ENCODE measurements around the gene KRABD2.

The KRABD2 gene

GRCh38 chr17:8345951-8346665, 30.4 kb downstream of the KRABD2 start:
- no peak overlapping the region for H3K4me3 ChIP-seq (ENCODE audit: low read length)
- no peaks in the 10 kb centered on the region for H3K4me1 ChIP-seq (ENCODE audit: control insufficient read depth, insufficient read depth, low read length)
- H3K9me3 ChIP-seq (replicated peaks; ENCODE audit: control insufficient read depth, low read depth, low read length) = no peaks in the 10 kb centered on the region
- no peak overlapping the region for H3K27ac ChIP-seq (ENCODE audit: low read length)
- no peaks in the 10 kb centered on the region for H3K27me3 ChIP-seq (ENCODE audit: control insufficient read depth, insufficient read depth, low read length)
- DNase-seq = no peak
- 80% methylated on average over 3 of the region's 5 CpGs for WGBS (ENCODE audit: insufficient coverage)
- no peaks in the 10 kb centered on the region for H3K36me3 ChIP-seq (ENCODE audit: control insufficient read depth, insufficient read depth, low read length)

GRCh38 chr17:8345052-8345690, 31.3 kb downstream of the KRABD2 start:
- Histone ChIP-seq H3K9me3 (replicated peaks; ENCODE audit: control insufficient read depth, low read depth, low read length) (no peaks in the 10 kb centered on the region), H3K36me3 (ENCODE audit: control insufficient read depth, insufficient read depth, low read length) (no peaks in the 10 kb centered on the region), H3K4me1 (ENCODE audit: control insufficient read depth, insufficient read depth, low read length) (no peaks in the 10 kb centered on the region), H3K27ac (ENCODE audit: low read length) (no peak overlapping the region), H3K27me3 (ENCODE audit: control insufficient read depth, insufficient read depth, low read length) (no peaks in the 10 kb centered on the region), H3K4me3 (ENCODE audit: low read length) (no peak overlapping the region)
- WGBS (ENCODE audit: insufficient coverage) = 83% methylated on average over 1 of the region's 6 CpGs
- no peak for DNase-seq

- Histone ChIP-seq H3K4me3 (ENCODE audit: low read length) (no peak overlapping the region), H3K36me3 (ENCODE audit: control insufficient read depth, insufficient read depth, low read length) (no peaks in the 10 kb centered on the region), H3K4me1 (ENCODE audit: control insufficient read depth, insufficient read depth, low read length) (peaks cover 6% of the 10 kb centered on the region), H3K9me3 (replicated peaks; ENCODE audit: control insufficient read depth, low read depth, low read length) (no peaks in the 10 kb centered on the region), H3K27ac (ENCODE audit: low read length) (no peak overlapping the region), H3K27me3 (ENCODE audit: control insufficient read depth, insufficient read depth, low read length) (peaks cover 3% of the 10 kb centered on the region)
- WGBS (ENCODE audit: insufficient coverage) = 33% methylated on average over 3 of the region's 4 CpGs
- DNase-seq = no peak
Observed at GRCh38 chr17:8341456-8341855, 35.0 kb downstream of the KRABD2 start.

- DNase-seq = no peak
- Histone ChIP-seq H3K36me3 (ENCODE audit: control insufficient read depth, insufficient read depth, low read length) (no peaks in the 10 kb centered on the region), H3K4me1 (ENCODE audit: control insufficient read depth, insufficient read depth, low read length) (peaks cover 9% of the 10 kb centered on the region), H3K27ac (ENCODE audit: low read length) (no peak within 1 kb of the TSS), H3K4me3 (ENCODE audit: low read length) (no peak within 1 kb of the TSS), H3K27me3 (ENCODE audit: control insufficient read depth, insufficient read depth, low read length) (peaks cover 3% of the 10 kb centered on the region), H3K9me3 (replicated peaks; ENCODE audit: control insufficient read depth, low read depth, low read length) (no peaks in the 10 kb centered on the region)
- no CpG with 5 or more reads among the region's 2 CpGs for WGBS (ENCODE audit: insufficient coverage)
Observed at GRCh38 chr17:8339540-8339939, 37.0 kb downstream of the KRABD2 start, which contains the start of gene ODF4. TSS of gene ODF4 (plus strand) at chr17:8339840. CDS start at chr17:8340052, 212 bp downstream.

- peaks cover 3% of the 10 kb centered on the region for H3K27me3 ChIP-seq (ENCODE audit: control insufficient read depth, insufficient read depth, low read length)
- H3K4me3 ChIP-seq (ENCODE audit: low read length) = no peak overlapping the region
- WGBS (ENCODE audit: insufficient coverage) = 67% methylated on average over 1 of the region's 5 CpGs
- H3K9me3 ChIP-seq (replicated peaks; ENCODE audit: control insufficient read depth, low read depth, low read length) = no peaks in the 10 kb centered on the region
- H3K27ac ChIP-seq (ENCODE audit: low read length) = no peak overlapping the region
- DNase-seq = no peak
- H3K36me3 ChIP-seq (ENCODE audit: control insufficient read depth, insufficient read depth, low read length) = no peaks in the 10 kb centered on the region
- peaks cover 9% of the 10 kb centered on the region for H3K4me1 ChIP-seq (ENCODE audit: control insufficient read depth, insufficient read depth, low read length)
Observed at GRCh38 chr17:8338753-8339140, 37.8 kb downstream of the KRABD2 start.

- Histone ChIP-seq H3K36me3 (ENCODE audit: control insufficient read depth, insufficient read depth, low read length) (no peaks in the 10 kb centered on the region), H3K27me3 (ENCODE audit: control insufficient read depth, insufficient read depth, low read length) (peaks cover 3% of the 10 kb centered on the region), H3K4me3 (ENCODE audit: low read length) (no peak overlapping the region), H3K27ac (ENCODE audit: low read length) (no peak overlapping the region), H3K4me1 (ENCODE audit: control insufficient read depth, insufficient read depth, low read length) (peaks cover 14% of the 10 kb centered on the region), H3K9me3 (replicated peaks; ENCODE audit: control insufficient read depth, low read depth, low read length) (no peaks in the 10 kb centered on the region)
- WGBS (ENCODE audit: insufficient coverage) = 18% methylated on average over 9 of the region's 11 CpGs
- DNase-seq = no peak
Observed at GRCh38 chr17:8337802-8338752, 38.4 kb downstream of the KRABD2 start.

- 81% methylated on average over 4 of the region's 4 CpGs for WGBS (ENCODE audit: insufficient coverage)
- peak; percentile 29 for DNase-seq
- H3K9me3 ChIP-seq (replicated peaks; ENCODE audit: control insufficient read depth, low read depth, low read length) = no peaks in the 10 kb centered on the region
Observed at GRCh38 chr17:8333281-8333680, 43.2 kb downstream of the KRABD2 start.

GRCh38 chr17:8332688-8333087, 43.8 kb downstream of the KRABD2 start:
- Histone ChIP-seq H3K36me3 (ENCODE audit: control insufficient read depth, insufficient read depth, low read length) (no peaks in the 10 kb centered on the region), H3K27me3 (ENCODE audit: control insufficient read depth, insufficient read depth, low read length) (peaks cover 3% of the 10 kb centered on the region), H3K4me1 (ENCODE audit: control insufficient read depth, insufficient read depth, low read length) (peaks cover 13% of the 10 kb centered on the region), H3K9me3 (replicated peaks; ENCODE audit: control insufficient read depth, low read depth, low read length) (no peaks in the 10 kb centered on the region), H3K27ac (ENCODE audit: low read length) (no peak overlapping the region), H3K4me3 (ENCODE audit: low read length) (no peak overlapping the region)
- peak; percentile 43 for DNase-seq
- 39% methylated on average over 4 of the region's 5 CpGs for WGBS (ENCODE audit: insufficient coverage)

More at GRCh38 chr17:8333281-8333680, 43.2 kb downstream of the KRABD2 start:
- Histone ChIP-seq H3K27ac (ENCODE audit: low read length) (no peak overlapping the region), H3K27me3 (ENCODE audit: control insufficient read depth, insufficient read depth, low read length) (peaks cover 3% of the 10 kb centered on the region), H3K4me1 (ENCODE audit: control insufficient read depth, insufficient read depth, low read length) (peaks cover 16% of the 10 kb centered on the region), H3K36me3 (ENCODE audit: control insufficient read depth, insufficient read depth, low read length) (no peaks in the 10 kb centered on the region), H3K4me3 (ENCODE audit: low read length) (no peak overlapping the region)

- no CpG with 5 or more reads among the region's 2 CpGs for WGBS (ENCODE audit: insufficient coverage)
- Histone ChIP-seq H3K4me3 (ENCODE audit: low read length) (no peak overlapping the region), H3K27me3 (ENCODE audit: control insufficient read depth, insufficient read depth, low read length) (peaks cover under 1% of the 10 kb centered on the region), H3K27ac (ENCODE audit: low read length) (no peak overlapping the region), H3K4me1 (ENCODE audit: control insufficient read depth, insufficient read depth, low read length) (peaks cover 17% of the 10 kb centered on the region), H3K36me3 (ENCODE audit: control insufficient read depth, insufficient read depth, low read length) (no peaks in the 10 kb centered on the region), H3K9me3 (replicated peaks; ENCODE audit: control insufficient read depth, low read depth, low read length) (no peaks in the 10 kb centered on the region)
- DNase-seq = no peak
Observed at GRCh38 chr17:8332128-8332527, 44.4 kb downstream of the KRABD2 start.

GRCh38 chr17:8327303-8327649, 49.2 kb downstream of the KRABD2 start:
- Histone ChIP-seq H3K27ac (ENCODE audit: low read length) (peak overlapping the region; percentile 77), H3K9me3 (replicated peaks; ENCODE audit: control insufficient read depth, low read depth, low read length) (no peaks in the 10 kb centered on the region), H3K4me3 (ENCODE audit: low read length) (peak overlapping the region; percentile 52), H3K36me3 (ENCODE audit: control insufficient read depth, insufficient read depth, low read length) (no peaks in the 10 kb centered on the region), H3K27me3 (ENCODE audit: control insufficient read depth, insufficient read depth, low read length) (no peaks in the 10 kb centered on the region), H3K4me1 (ENCODE audit: control insufficient read depth, insufficient read depth, low read length) (peaks cover 14% of the 10 kb centered on the region)
- WGBS (ENCODE audit: insufficient coverage) = 18% methylated on average over 17 of the region's 25 CpGs
- peak; percentile 27 for DNase-seq
